Lung (tissue), 12 donors: ENCODE results near the gene SCAPER. TPM values are rescaled to one million over a fixed set of nuclear protein-coding genes. Genes with fewer than 3 reads are reported as not detected.

Source experiments
- ATAC-seq: fragments of 200-7000 bp; cut with Tn5 transposase; one replicate; pipeline ENCODE4 v1.9.1; 2020; ENCODE audit warnings: moderate number of reproducible peaks; ENCODE audit not compliant: insufficient read depth, low FRiP score
- DNase-seq, 3 donors: peaks; one replicate each; pipeline ENCODE4 v3.0.0-alpha.2; 2013 to 2017
- H3K27ac ChIP-seq, 2 donors: one replicate each; pipeline ENCODE4 v1.5.1; 2013; ENCODE audit warnings: mild to moderate bottlenecking in 2 of 2, moderate library complexity in 2 of 2, control low read depth in 1 of 2, inconsistent platforms in 1 of 2, low read depth in 1 of 2, low read length in 1 of 2
- H3K27me3 ChIP-seq, 3 donors: one replicate each; pipeline ENCODE4 v1.5.1; 2013; ENCODE audit warnings: low read length in 2 of 3; ENCODE audit not compliant: control insufficient read depth in 3 of 3, insufficient read depth in 3 of 3
- H3K36me3 ChIP-seq, 4 donors: one replicate each; pipeline ENCODE4 v1.5.1; 2013; ENCODE audit warnings: low read length in 4 of 4, mild to moderate bottlenecking in 1 of 4, moderate library complexity in 1 of 4; ENCODE audit not compliant: control insufficient read depth in 4 of 4, insufficient read depth in 4 of 4
- H3K4me1 ChIP-seq, 5 donors: one replicate each; pipeline ENCODE4 v1.5.1; 2013; ENCODE audit warnings: low read length in 5 of 5, mild to moderate bottlenecking in 2 of 5, moderate library complexity in 1 of 5; ENCODE audit not compliant: control insufficient read depth in 5 of 5, insufficient read depth in 5 of 5
- H3K4me3 ChIP-seq: one replicate; pipeline ENCODE4 v1.5.1; 2013; ENCODE audit warnings: mild to moderate bottlenecking, control low read depth, moderate library complexity
- H3K9ac ChIP-seq, 2 donors: one replicate each; pipeline ENCODE4 v1.5.1; 2013; ENCODE audit warnings: low read length in 2 of 2, control low read depth in 1 of 2; ENCODE audit not compliant: insufficient read depth in 1 of 2
- H3K9me3 ChIP-seq, 4 donors: one replicate each; pipeline ENCODE4 v1.5.1; 2013; ENCODE audit warnings: low read length in 3 of 4, mild to moderate bottlenecking in 1 of 4, moderate library complexity in 1 of 4; ENCODE audit not compliant: control insufficient read depth in 4 of 4, insufficient read depth in 3 of 4
- CTCF ChIP-seq: IDR thresholded peaks from 2 replicates; pipeline ENCODE4 v1.5.1; 2012; ENCODE audit warnings: mild to moderate bottlenecking; ENCODE audit errors: control extremely low read depth, extremely low read depth
- WGBS, 2 donors: extraction: QIAGEN DNeasy Blood & Tissue Kit; methylation state at CpG; one replicate each; pipeline ENCODE4 v1.1.7; 2013; 5-methylcytosine and 5-hydroxymethylcytosine counted together
- polyA plus RNA-seq, 2 donors: library from polyadenylated mRNA; stranded (reverse); fragments of 200-250 nt; gene quantifications; one replicate each; pipeline ENCODE4 v1.2.1, GENCODE V29; 2013
- total RNA-seq, 2 donors: library from RNA; depleted of rRNA in 1 of 2; stranded (reverse); fragments of >200 nt in 1 of 2; gene quantifications; one replicate each; pipeline ENCODE4 v1.2.1, GENCODE V29; 2014 to 2021
- donor health status: control.
- donor health status: control.
- donor health status: Bipolar disorder and iron deficiency.
- donor health status: healthy.
- donor health status: DM: yes; HTN: yes; CAD: no.

SCAPER gene
- total and polyA plus RNA-seq, 4 donors: 3.9 to 40.2 (median 19.5) TPM

GRCh38 chr15:76324066-76324465 lies 581.1 kb downstream of the SCAPER start:
- peaks cover 0 to 46% (median 27%) of the 10 kb centered on the region in 3 donors for H3K27me3 ChIP-seq
- H3K4me1 ChIP-seq: no peaks in the 10 kb centered on the region
- no peak for DNase-seq
- H3K4me3 ChIP-seq: no peak overlapping the region
- 80 to 83% methylated on average over 3 of the region's 3 CpGs for WGBS, 2 donors
- H3K27ac ChIP-seq: no peak overlapping the region
- H3K9ac ChIP-seq: no peak overlapping the region
- TF ChIP-seq CTCF: no peak
- ATAC-seq: no peak
- H3K9me3 ChIP-seq: peaks cover 0 to 1% (median 0%) of the 10 kb centered on the region in 4 donors
- H3K36me3 ChIP-seq: no peaks in the 10 kb centered on the region

- peaks cover 0 to 34% (median 23%) of the 10 kb centered on the region in 3 donors for H3K27me3 ChIP-seq
- 75 to 84% methylated on average over 5 of the region's 5 CpGs for WGBS, 2 donors
Measured at GRCh38 chr15:76321602-76322001, 583.5 kb downstream of the SCAPER start.

GRCh38 chr15:76321171-76321570 lies 584.0 kb downstream of the SCAPER start:
- no peak overlapping the region for H3K27ac ChIP-seq
- H3K9ac ChIP-seq: no peak overlapping the region
- peaks cover 0 to 30% (median 23%) of the 10 kb centered on the region in 3 donors for H3K27me3 ChIP-seq
- H3K4me1 ChIP-seq: no peaks in the 10 kb centered on the region
- no peak for DNase-seq
- no peaks in the 10 kb centered on the region for H3K36me3 ChIP-seq
- H3K9me3 ChIP-seq: peaks cover 0 to 1% (median 0%) of the 10 kb centered on the region in 4 donors
- 61 to 82% methylated on average over 10 of the region's 10 CpGs for WGBS, 2 donors
- TF ChIP-seq CTCF: no peak
- ATAC-seq: no peak
- no peak overlapping the region for H3K4me3 ChIP-seq

More at GRCh38 chr15:76321602-76322001, 583.5 kb downstream of the SCAPER start:
- Histone ChIP-seq H3K9ac (no peak overlapping the region), H3K36me3 (no peaks in the 10 kb centered on the region), H3K27ac (no peak overlapping the region), H3K4me1 (no peaks in the 10 kb centered on the region), H3K9me3 (peaks cover 0 to 1% (median 0%) of the 10 kb centered on the region in 4 donors), H3K4me3 (no peak overlapping the region)
- no peak for TF ChIP-seq CTCF
- DNase-seq (no peak), ATAC-seq (no peak)

- Histone ChIP-seq H3K4me3 (no peak overlapping the region), H3K27me3 (peaks cover 0 to 21% (median 20%) of the 10 kb centered on the region in 3 donors), H3K4me1 (no peaks in the 10 kb centered on the region), H3K27ac (no peak overlapping the region), H3K9ac (no peak overlapping the region), H3K36me3 (no peaks in the 10 kb centered on the region), H3K9me3 (peaks cover 0 to 1% (median 0%) of the 10 kb centered on the region in 4 donors)
- ATAC-seq (no peak), DNase-seq (no peak)
- WGBS, 2 donors: 89% methylated on average over 6 of the region's 6 CpGs
- TF ChIP-seq CTCF: no peak
Measured at GRCh38 chr15:76320012-76320411, 585.1 kb downstream of the SCAPER start.
